Breast epithelium (tissue), 3 donors: ENCODE results near the gene CFAP45.

Source experiments
- CTCF ChIP-seq, 3 donors: fragments of 450-650 bp; IDR thresholded peaks; one replicate each; pipeline ENCODE4 v1.5.1; 2016 to 2017; ENCODE audit warnings: antibody characterized with exemption in 3 of 3, mild to moderate bottlenecking in 3 of 3, moderate library complexity in 3 of 3
- POLR2AphosphoS5 ChIP-seq, 3 donors: sonication (generic); formaldehyde crosslinking; IDR thresholded peaks; one replicate each; pipeline ENCODE4 v1.6.1; 2017; ENCODE audit warnings: antibody characterized with exemption in 3 of 3

GRCh38 chr1:159882527-159882862, 17.5 kb downstream of the CFAP45 start:
- no peak for TF ChIP-seq CTCF (IDR thresholded peaks at IDR 0.05)
- TF ChIP-seq POLR2AphosphoS5 (IDR thresholded peaks at IDR 0.05): no peak
